Vagina (tissue), 2 donors: ENCODE data around the gene SIGLEC10.
A peak's percentile ranks its signal among the peaks of the same experiment; 100 is the strongest.

Experiments used
- POLR2A ChIP-seq, 2 donors: fragments of 450-650 bp; IDR thresholded peaks; one replicate each; pipeline ENCODE4 v1.6.1; 2017; ENCODE audit warnings: antibody characterized with exemption in 2 of 2, mild to moderate bottlenecking in 2 of 2, moderate library complexity in 2 of 2
- POLR2AphosphoS5 ChIP-seq, 2 donors: sonication (generic); formaldehyde crosslinking; IDR thresholded peaks; one replicate each; pipeline ENCODE4 v1.9.0; 2017; ENCODE audit warnings: antibody characterized with exemption in 2 of 2, mild to moderate bottlenecking in 2 of 2, low read depth in 1 of 2; ENCODE audit not compliant: insufficient read depth in 1 of 2
- TF ChIP-seq, protein P1 (sequence below), 3 experiments: fragments of 450-650 bp in 2 of 3; fragments of 200-600 bp in 1 of 3; sonication (generic) in 1 of 3; IDR thresholded peaks; one replicate each; pipeline ENCODE4 v1.5.1; 2017 to 2019; ENCODE audit warnings: antibody characterized with exemption in 3 of 3, mild to moderate bottlenecking in 2 of 3, moderate library complexity in 2 of 3

DNA sequence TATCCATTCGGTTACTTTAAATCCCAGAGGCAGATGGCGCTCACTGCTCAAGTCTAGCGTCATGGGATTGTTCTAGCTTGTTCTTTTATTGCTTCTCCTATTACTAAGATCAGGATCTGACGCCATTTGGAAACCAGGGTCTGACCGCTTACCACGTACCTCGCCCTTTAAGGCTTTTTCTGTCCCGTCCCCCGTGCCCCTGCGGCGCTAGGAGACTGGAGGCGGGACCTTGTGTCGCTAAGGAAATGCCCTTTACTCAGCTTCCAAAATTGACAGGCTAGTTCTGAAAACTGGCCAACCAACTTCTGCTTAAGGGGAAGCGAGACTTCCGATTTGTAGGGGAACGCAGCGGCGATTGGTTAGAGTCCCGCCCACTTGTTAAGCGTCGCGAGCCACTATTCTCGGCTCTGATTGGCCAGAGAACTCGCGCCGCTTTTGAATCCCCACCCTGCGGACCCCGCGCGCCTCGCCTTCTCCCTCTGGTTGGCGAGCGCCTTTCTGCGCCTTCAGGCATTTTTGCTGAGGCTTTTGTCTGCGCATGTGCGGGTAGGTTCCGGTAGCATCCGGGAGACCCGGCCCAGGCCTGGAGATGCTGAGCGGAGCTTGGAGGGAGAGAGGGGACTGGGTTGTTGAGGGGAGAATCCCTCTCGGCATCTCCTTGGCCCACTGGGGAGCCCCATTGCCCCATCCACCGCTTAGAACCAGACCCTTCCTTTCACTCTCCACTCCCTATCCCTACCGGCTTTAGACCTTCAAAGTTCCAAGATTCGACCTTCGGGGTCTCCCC is 23.2 kb downstream of the SIGLEC10 start:
- TF ChIP-seq POLR2A (IDR thresholded peaks at IDR 0.05): no peak
- TF ChIP-seq, protein P1, sequence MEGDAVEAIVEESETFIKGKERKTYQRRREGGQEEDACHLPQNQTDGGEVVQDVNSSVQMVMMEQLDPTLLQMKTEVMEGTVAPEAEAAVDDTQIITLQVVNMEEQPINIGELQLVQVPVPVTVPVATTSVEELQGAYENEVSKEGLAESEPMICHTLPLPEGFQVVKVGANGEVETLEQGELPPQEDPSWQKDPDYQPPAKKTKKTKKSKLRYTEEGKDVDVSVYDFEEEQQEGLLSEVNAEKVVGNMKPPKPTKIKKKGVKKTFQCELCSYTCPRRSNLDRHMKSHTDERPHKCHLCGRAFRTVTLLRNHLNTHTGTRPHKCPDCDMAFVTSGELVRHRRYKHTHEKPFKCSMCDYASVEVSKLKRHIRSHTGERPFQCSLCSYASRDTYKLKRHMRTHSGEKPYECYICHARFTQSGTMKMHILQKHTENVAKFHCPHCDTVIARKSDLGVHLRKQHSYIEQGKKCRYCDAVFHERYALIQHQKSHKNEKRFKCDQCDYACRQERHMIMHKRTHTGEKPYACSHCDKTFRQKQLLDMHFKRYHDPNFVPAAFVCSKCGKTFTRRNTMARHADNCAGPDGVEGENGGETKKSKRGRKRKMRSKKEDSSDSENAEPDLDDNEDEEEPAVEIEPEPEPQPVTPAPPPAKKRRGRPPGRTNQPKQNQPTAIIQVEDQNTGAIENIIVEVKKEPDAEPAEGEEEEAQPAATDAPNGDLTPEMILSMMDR (IDR thresholded peaks at IDR 0.05): no peak
- peak; percentile 64 to 90 for TF ChIP-seq POLR2AphosphoS5 (IDR thresholded peaks at IDR 0.05; ENCODE audit: insufficient read depth in 1 of 2, low read depth in 1 of 2)
